CD4-positive, alpha-beta T cell (primary cell): ENCODE measurements around the gene ELMO1. TPM values are rescaled to one million over a fixed set of nuclear protein-coding genes. Genes with fewer than 3 reads are reported as not detected.

ENCODE experiments used
- ATAC-seq: fragments of 200-7000 bp; cut with Tn5 transposase; one replicate; pipeline ENCODE4 v1.10.0; 2022; ENCODE audit warnings: mild to moderate bottlenecking; ENCODE audit not compliant: poor library complexity
- CTCF ChIA-PET: fragments of 350-600 bp; sonication (Branson Sonifier 250); formaldehyde crosslinking; loops from one replicate; lab custom pipeline; 2021; ENCODE audit warnings: antibody characterized with exemption, inconsistent platforms; lab: Charles Lee
- POLR2A ChIA-PET: fragments of 350-600 bp; sonication (Branson Sonifier 250); formaldehyde crosslinking; loops from one replicate; lab custom pipeline; 2021; ENCODE audit warnings: antibody characterized with exemption, inconsistent platforms; lab: Charles Lee
- DNase-seq, 14 experiments: peaks; one replicate each; pipeline ENCODE4 v3.0.0-alpha.2; 2013 to 2020; ENCODE audit warnings: mixed read lengths in 2 of 14
- H3K27ac ChIP-seq, 2 donors: one replicate each; pipeline versions ENCODE4 v1.5.1 to v1.7.0; 2013; ENCODE audit warnings: low read length in 2 of 2, low read depth in 1 of 2, mild to moderate bottlenecking in 1 of 2
- H3K27me3 ChIP-seq, 2 experiments: 1 replicate in 1 of 2; 2 replicates in 1 of 2; pipeline versions ENCODE4 v1.6.1 to v1.7.0; 2013; ENCODE audit warnings: low read length in 2 of 2, control low read depth in 1 of 2, mild to moderate bottlenecking in 1 of 2, moderate library complexity in 1 of 2; ENCODE audit not compliant: insufficient read depth in 2 of 2, control insufficient read depth in 1 of 2
- H3K36me3 ChIP-seq: one replicate; pipeline ENCODE4 v1.6.1; 2013; ENCODE audit warnings: low read length, control low read depth; ENCODE audit not compliant: insufficient read depth
- H3K4me1 ChIP-seq: one replicate; pipeline ENCODE4 v1.6.1; 2013; ENCODE audit warnings: low read length, control low read depth; ENCODE audit not compliant: insufficient read depth
- H3K4me3 ChIP-seq: one replicate; pipeline ENCODE4 v1.5.1; 2013; ENCODE audit warnings: mild to moderate bottlenecking, low read length, moderate library complexity
- H3K9me3 ChIP-seq, 2 experiments: 1 replicate in 1 of 2; 2 replicates in 1 of 2; pipeline versions ENCODE4 v1.6.1 to v1.7.0; 2013; ENCODE audit warnings: low read length in 2 of 2, mild to moderate bottlenecking in 2 of 2, control low read depth in 1 of 2, moderate library complexity in 1 of 2; ENCODE audit not compliant: control insufficient read depth in 1 of 2, insufficient read depth in 1 of 2
- H3K27ac Mint-ChIP-seq: one replicate; pipeline ENCODE4 v1.8.0; 2020; ENCODE audit warnings: mixed read lengths
- H3K27me3 Mint-ChIP-seq: one replicate; pipeline ENCODE4 v1.8.0; 2021; ENCODE audit warnings: mixed read lengths
- H3K36me3 Mint-ChIP-seq: one replicate; pipeline ENCODE4 v1.8.0; 2021; ENCODE audit warnings: low read depth, mixed read lengths
- H3K4me1 Mint-ChIP-seq: one replicate; pipeline ENCODE4 v1.8.0; 2021; ENCODE audit warnings: low read depth, mixed read lengths
- H3K4me3 Mint-ChIP-seq: one replicate; pipeline ENCODE4 v1.8.0; 2020; ENCODE audit warnings: mild to moderate bottlenecking, mixed read lengths
- H3K9me3 Mint-ChIP-seq: one replicate; pipeline ENCODE4 v1.8.0; 2020; ENCODE audit warnings: mixed read lengths
- intact Hi-C, 2 experiments: fragments of 100-400 bp; cut with DNase I in 1 of 2; cut with micrococcal nuclease in 1 of 2; formaldehyde crosslinking; loops; one replicate each; pipeline versions ENCODE4 v1.15.1 to v1.9.0; 2023 to 2025; cut with DNase I, micrococcal nuclease
- total RNA-seq, 174 experiments: library from RNA in 2 of 174; stranded (reverse) in 2 of 174; gene quantifications; one replicate each; pipeline ENCODE4 v1.2.3 and lab custom pipeline; 2021 to 2026
- TF ChIP-seq, protein P1 (sequence below): fragments of 200-600 bp; IDR thresholded peaks from one replicate; pipeline ENCODE4 v1.8.0; 2022; ENCODE audit warnings: antibody characterized with exemption, mild to moderate bottlenecking

The ELMO1 gene
- total RNA-seq, 2 experiments from 2014 or later = 117 to 120 TPM

DNA sequence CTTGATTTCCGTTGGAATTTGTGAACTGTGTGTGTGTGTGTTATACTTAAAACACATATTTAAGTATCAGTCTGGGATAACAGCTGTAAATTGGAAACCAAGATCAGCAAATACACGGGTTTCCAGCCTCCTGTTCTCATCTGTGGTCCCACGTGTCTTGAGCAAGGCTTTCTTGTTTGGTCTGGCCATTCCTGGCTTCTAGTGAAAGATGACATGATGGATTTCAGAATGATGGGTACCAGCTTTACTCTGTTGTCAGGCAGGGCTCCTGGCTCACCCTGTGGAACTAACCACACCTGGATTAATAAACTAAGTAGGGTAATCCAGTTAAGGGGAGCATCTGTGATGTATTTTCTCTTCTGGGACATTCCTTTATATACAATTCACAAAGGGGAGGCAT is 378.2 kb downstream of the ELMO1 start:
- POLR2A ChIA-PET = no interaction called here
- H3K9me3 ChIP-seq = no peaks in the 10 kb centered on the region
- TF ChIP-seq, protein P1, sequence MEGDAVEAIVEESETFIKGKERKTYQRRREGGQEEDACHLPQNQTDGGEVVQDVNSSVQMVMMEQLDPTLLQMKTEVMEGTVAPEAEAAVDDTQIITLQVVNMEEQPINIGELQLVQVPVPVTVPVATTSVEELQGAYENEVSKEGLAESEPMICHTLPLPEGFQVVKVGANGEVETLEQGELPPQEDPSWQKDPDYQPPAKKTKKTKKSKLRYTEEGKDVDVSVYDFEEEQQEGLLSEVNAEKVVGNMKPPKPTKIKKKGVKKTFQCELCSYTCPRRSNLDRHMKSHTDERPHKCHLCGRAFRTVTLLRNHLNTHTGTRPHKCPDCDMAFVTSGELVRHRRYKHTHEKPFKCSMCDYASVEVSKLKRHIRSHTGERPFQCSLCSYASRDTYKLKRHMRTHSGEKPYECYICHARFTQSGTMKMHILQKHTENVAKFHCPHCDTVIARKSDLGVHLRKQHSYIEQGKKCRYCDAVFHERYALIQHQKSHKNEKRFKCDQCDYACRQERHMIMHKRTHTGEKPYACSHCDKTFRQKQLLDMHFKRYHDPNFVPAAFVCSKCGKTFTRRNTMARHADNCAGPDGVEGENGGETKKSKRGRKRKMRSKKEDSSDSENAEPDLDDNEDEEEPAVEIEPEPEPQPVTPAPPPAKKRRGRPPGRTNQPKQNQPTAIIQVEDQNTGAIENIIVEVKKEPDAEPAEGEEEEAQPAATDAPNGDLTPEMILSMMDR = no peak
- Mint-ChIP-seq H3K4me1 (peaks cover 13% of the 10 kb centered on the region), H3K9me3 (no peaks in the 10 kb centered on the region), H3K27me3 (no peaks in the 10 kb centered on the region), H3K36me3 (peaks cover 41% of the 10 kb centered on the region), H3K27ac (no peak overlapping the region), H3K4me3 (no peak overlapping the region)
- peaks cover 3% of the 10 kb centered on the region for H3K36me3 ChIP-seq
- no peaks in the 10 kb centered on the region for H3K27me3 ChIP-seq
- intact Hi-C loops = no loop called here
- DNase-seq = no peak
- CTCF ChIA-PET = no interaction called here
- H3K27ac ChIP-seq = no peak overlapping the region
- H3K4me1 ChIP-seq = no peaks in the 10 kb centered on the region
- no peak for ATAC-seq
- H3K4me3 ChIP-seq = no peak overlapping the region

DNA sequence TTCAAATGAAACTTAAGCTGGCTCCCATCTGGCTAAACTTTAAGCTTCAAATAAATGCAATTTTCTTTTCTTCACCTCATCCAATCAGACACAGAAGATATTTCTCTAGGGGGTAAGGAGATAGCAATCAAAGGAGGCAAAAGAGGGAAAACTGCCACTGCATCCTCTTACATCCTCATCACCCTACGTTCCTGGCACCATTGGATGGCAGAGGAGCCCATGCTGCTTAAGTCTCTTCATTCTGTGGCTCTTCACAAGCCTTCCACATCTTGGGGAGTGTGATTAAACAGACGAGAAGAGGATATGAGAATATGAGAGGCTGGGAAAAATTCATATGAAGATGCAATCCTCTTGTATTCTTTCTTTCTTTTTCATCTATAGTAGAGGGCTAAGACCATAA is 378.6 kb downstream of the ELMO1 start:
- Mint-ChIP-seq H3K27ac (no peak overlapping the region), H3K27me3 (no peaks in the 10 kb centered on the region), H3K9me3 (no peaks in the 10 kb centered on the region), H3K36me3 (peaks cover 45% of the 10 kb centered on the region), H3K4me1 (peaks cover 18% of the 10 kb centered on the region), H3K4me3 (no peak overlapping the region)
- Histone ChIP-seq H3K27me3 (no peaks in the 10 kb centered on the region), H3K9me3 (no peaks in the 10 kb centered on the region), H3K4me1 (no peaks in the 10 kb centered on the region), H3K27ac (no peak overlapping the region), H3K36me3 (peaks cover 3% of the 10 kb centered on the region), H3K4me3 (no peak overlapping the region)
- intact Hi-C loops = no loop called here
- ATAC-seq (no peak), DNase-seq (no peak)
- TF ChIP-seq, protein P1 = no peak
- ChIA-PET CTCF (no interaction called here), POLR2A (no interaction called here)

DNA sequence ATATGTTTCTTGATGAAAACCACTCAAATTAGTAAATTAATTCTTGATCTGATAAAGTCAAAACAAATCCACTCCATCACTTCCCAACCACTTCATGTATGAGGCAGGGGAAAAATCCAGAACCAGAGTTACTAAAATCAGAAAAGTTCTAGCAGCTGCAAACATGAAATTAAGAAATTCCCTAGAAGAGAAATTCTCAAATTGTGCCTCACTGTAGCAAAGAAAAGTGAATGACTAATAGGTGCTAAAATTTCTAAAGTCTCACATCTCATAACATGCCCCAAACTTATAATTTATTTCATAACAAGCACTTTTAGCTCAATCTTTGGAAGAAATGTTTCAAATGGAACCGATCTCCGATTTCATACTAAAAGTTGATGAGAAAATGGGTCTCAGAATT is 379.3 kb downstream of the ELMO1 start:
- peaks cover 41% of the 10 kb centered on the region for H3K36me3 Mint-ChIP-seq
- H3K36me3 ChIP-seq = peaks cover under 1% of the 10 kb centered on the region
- intact Hi-C loops = no loop called here
- POLR2A ChIA-PET = no interaction called here
- no peaks in the 10 kb centered on the region for H3K27me3 ChIP-seq
- DNase-seq (no peak), ATAC-seq (no peak)
- CTCF ChIA-PET = no interaction called here
- H3K27me3 Mint-ChIP-seq = no peaks in the 10 kb centered on the region
- H3K9me3 Mint-ChIP-seq = no peaks in the 10 kb centered on the region
- no peak overlapping the region for H3K27ac Mint-ChIP-seq
- H3K4me1 ChIP-seq = no peaks in the 10 kb centered on the region
- no peak overlapping the region for H3K4me3 Mint-ChIP-seq
- no peak overlapping the region for H3K4me3 ChIP-seq
- H3K9me3 ChIP-seq = no peaks in the 10 kb centered on the region
- TF ChIP-seq, protein P1 = no peak
- peaks cover 23% of the 10 kb centered on the region for H3K4me1 Mint-ChIP-seq
- no peak overlapping the region for H3K27ac ChIP-seq
